H1 (cell line): Measurements from ENCODE around the gene IAH1. TPM values are rescaled to one million over a fixed set of nuclear protein-coding genes. Genes with fewer than 3 reads are reported as not detected.

Experiments
- CTCF ChIA-PET: fragments of 300-600 bp; sonication (Branson Sonifier 250); formaldehyde crosslinking; loops from one replicate; lab custom pipeline; 2021; ENCODE audit not compliant: partially characterized antibody; lab: Charles Lee
- POLR2A ChIA-PET: fragments of 300-600 bp; sonication (Branson Sonifier 250); formaldehyde crosslinking; loops from one replicate; lab custom pipeline; 2021; ENCODE audit warnings: inconsistent platforms; ENCODE audit not compliant: partially characterized antibody; lab: Charles Lee
- DNase-seq, 2 experiments: peaks; one replicate each; pipeline versions ENCODE4 v3.0.0 to v3.0.0-alpha.2; 2010 to 2022; ENCODE audit warnings: low spot score in 2 of 2, low read depth in 1 of 2, mixed read lengths in 1 of 2
- FAIRE-seq: peaks from 2 replicates; lab custom pipeline; 2011; peaks lifted over from hg19 to GRCh38; lab: Jason Lieb, UNC
- H2AFZ ChIP-seq: 2 replicates; pipeline ENCODE4 v1.8.1; 2012; ENCODE audit warnings: low read length, inconsistent platforms
- H2AK5ac ChIP-seq: 2 replicates; pipeline ENCODE4 v1.6.1; 2013; ENCODE audit warnings: low read depth, low read length
- H2BK120ac ChIP-seq: replicated peaks from 2 replicates; pipeline ENCODE3; 2013; ENCODE audit warnings: low read depth, low read length, inconsistent platforms
- H2BK12ac ChIP-seq: 2 replicates; pipeline ENCODE4 v1.6.1; 2013; ENCODE audit warnings: low read depth, low read length
- H2BK15ac ChIP-seq: 2 replicates; pipeline ENCODE4 v1.6.1; 2013; ENCODE audit warnings: low read length
- H2BK20ac ChIP-seq: 2 replicates; pipeline ENCODE4 v1.6.1; 2013; ENCODE audit warnings: low read length
- H2BK5ac ChIP-seq: 2 replicates; pipeline ENCODE4 v1.6.1; 2013; ENCODE audit warnings: low read depth, low read length
- H3K14ac ChIP-seq: 2 replicates; pipeline ENCODE4 v1.6.1; 2013; ENCODE audit warnings: inconsistent platforms; ENCODE audit not compliant: insufficient read length
- H3K18ac ChIP-seq: 2 replicates; pipeline ENCODE4 v1.6.1; 2013; ENCODE audit warnings: low read length; ENCODE audit errors: extremely low read depth
- H3K23ac ChIP-seq: 2 replicates; pipeline ENCODE4 v1.6.1; 2013; ENCODE audit warnings: inconsistent platforms; ENCODE audit not compliant: insufficient read length
- H3K23me2 ChIP-seq: 2 replicates; pipeline ENCODE4 v1.6.1; 2013; ENCODE audit warnings: low read depth, low read length
- H3K27ac ChIP-seq: 2 replicates; pipeline ENCODE4 v1.6.1; 2011; ENCODE audit warnings: low read depth, low read length, inconsistent platforms
- H3K27me3 ChIP-seq, 4 experiments: replicated peaks in 1 of 4; 1 replicate in 1 of 4; 2 replicates in 3 of 4; pipeline versions ENCODE4 v1.6.1 to v1.8.1; 2011 to 2013; ENCODE audit warnings: low read length in 3 of 4, mild to moderate bottlenecking in 3 of 4, inconsistent platforms in 2 of 4, mixed read lengths in 2 of 4, moderate library complexity in 1 of 4; ENCODE audit not compliant: control insufficient read depth in 3 of 4, insufficient read depth in 3 of 4; ENCODE audit errors: extremely low read depth in 1 of 4
- H3K36me3 ChIP-seq, 4 experiments: 2 replicates each; pipeline versions ENCODE4 v1.6.1 to v1.8.1; 2011 to 2013; ENCODE audit warnings: mild to moderate bottlenecking in 4 of 4, low read length in 3 of 4, moderate library complexity in 2 of 4, control low read depth in 1 of 4, inconsistent platforms in 1 of 4; ENCODE audit not compliant: insufficient read depth in 4 of 4, control insufficient read depth in 2 of 4
- H3K4ac ChIP-seq: replicated peaks from 2 replicates; pipeline ENCODE3; 2013; ENCODE audit warnings: low read length, low read depth, mixed read lengths, inconsistent platforms; ENCODE audit not compliant: insufficient read length
- H3K4me1 ChIP-seq, 4 experiments: replicated peaks in 1 of 4; 1 replicate in 1 of 4; 2 replicates in 3 of 4; pipeline versions ENCODE4 v1.6.1 to v1.8.1; 2011 to 2013; ENCODE audit warnings: low read length in 3 of 4, inconsistent platforms in 2 of 4, mixed read lengths in 1 of 4; ENCODE audit not compliant: insufficient read depth in 4 of 4, control insufficient read depth in 3 of 4
- H3K4me2 ChIP-seq, 2 experiments: 2 replicates each; pipeline versions ENCODE4 v1.6.1 to v1.8.1; 2011 to 2013; ENCODE audit warnings: low read depth in 2 of 2, low read length in 2 of 2, control low read depth in 1 of 2, inconsistent platforms in 1 of 2, mild to moderate bottlenecking in 1 of 2; ENCODE audit not compliant: insufficient read depth in 1 of 2
- H3K4me3 ChIP-seq, 4 experiments: fragments of 200-600, 300-600 bp in 1 of 4; sonication (generic), shearing (Covaris generic), sonication (Bioruptor Twin) in 1 of 4; 2 replicates each; pipeline versions ENCODE4 v1.5.1 to v1.8.1; 2011 to 2016; ENCODE audit warnings: low read length in 4 of 4, low read depth in 3 of 4, control low read depth in 2 of 4, inconsistent platforms in 2 of 4, mild to moderate bottlenecking in 2 of 4, mixed read lengths in 1 of 4, moderate library complexity in 1 of 4; ENCODE audit not compliant: insufficient read depth in 2 of 4; ENCODE audit errors: extremely low read depth in 1 of 4
- H3K56ac ChIP-seq: replicated peaks from 2 replicates; pipeline ENCODE3; 2013; ENCODE audit warnings: low read depth, mild to moderate bottlenecking, mixed read lengths, low read length, inconsistent platforms; ENCODE audit not compliant: insufficient read length
- H3K79me1 ChIP-seq: 2 replicates; pipeline ENCODE4 v1.6.1; 2013; ENCODE audit warnings: low read depth, low read length, control low read depth
- H3K79me2 ChIP-seq, 2 experiments: 2 replicates each; pipeline versions ENCODE4 v1.6.1 to v1.8.1; 2012 to 2013; ENCODE audit warnings: low read length in 2 of 2, mild to moderate bottlenecking in 2 of 2, inconsistent platforms in 1 of 2; ENCODE audit not compliant: insufficient read depth in 2 of 2, control insufficient read depth in 1 of 2
- H3K9ac ChIP-seq, 4 experiments: replicated peaks in 1 of 4; 1 replicate in 1 of 4; 2 replicates in 3 of 4; pipeline versions ENCODE4 v1.6.1 to v1.8.1; 2011 to 2013; ENCODE audit warnings: low read depth in 3 of 4, low read length in 3 of 4, control low read depth in 2 of 4, mild to moderate bottlenecking in 2 of 4, moderate library complexity in 2 of 4, inconsistent platforms in 1 of 4; ENCODE audit errors: extremely low read depth in 1 of 4
- H3K9me3 ChIP-seq, 2 experiments: 2 replicates each; pipeline versions ENCODE4 v1.6.1 to v1.8.1; 2012 to 2013; ENCODE audit warnings: mild to moderate bottlenecking in 2 of 2, moderate library complexity in 2 of 2, control low read depth in 1 of 2, inconsistent platforms in 1 of 2, low read depth in 1 of 2, low read length in 1 of 2, mixed read lengths in 1 of 2; ENCODE audit not compliant: insufficient read depth in 2 of 2
- H4K20me1 ChIP-seq, 2 experiments: replicated peaks in 1 of 2; 2 replicates each; pipeline versions ENCODE3 to v1.8.1; 2011 to 2013; ENCODE audit warnings: inconsistent platforms in 2 of 2, low read length in 2 of 2, mild to moderate bottlenecking in 1 of 2; ENCODE audit not compliant: insufficient read depth in 2 of 2, control insufficient read depth in 1 of 2
- H4K5ac ChIP-seq: 2 replicates; pipeline ENCODE4 v1.6.1; 2013; ENCODE audit warnings: low read length, low read depth, mixed read lengths, inconsistent platforms; ENCODE audit not compliant: insufficient read length
- H4K8ac ChIP-seq: 2 replicates; pipeline ENCODE4 v1.8.0; 2013; ENCODE audit warnings: mild to moderate bottlenecking, moderate library complexity, low read length, inconsistent platforms; ENCODE audit not compliant: insufficient read depth; ENCODE audit errors: extremely low read depth
- H4K91ac ChIP-seq: replicated peaks from 2 replicates; pipeline ENCODE3; 2013; ENCODE audit warnings: low read length, mixed read lengths, inconsistent platforms; ENCODE audit not compliant: insufficient read length
- ASH2L ChIP-seq: fragments of 200-600, 300-600 bp; sonication (generic); IDR thresholded peaks from one replicate; pipeline ENCODE4 v1.7.1; 2017; ENCODE audit warnings: low read length
- POU5F1 ChIP-seq: IDR thresholded peaks from 2 replicates; pipeline ENCODE4 v1.6.1; 2011; ENCODE audit warnings: low read depth, mild to moderate bottlenecking, low read length, moderate library complexity
- SAP30 ChIP-seq: fragments of 300-600 bp; sonication (generic); IDR thresholded peaks from 2 replicates; pipeline ENCODE4 v1.7.1; 2012; ENCODE audit warnings: low read length, moderate library complexity, mild to moderate bottlenecking, inconsistent platforms; ENCODE audit not compliant: insufficient read depth, insufficient replicate concordance
- SIN3A ChIP-seq, 2 experiments: IDR thresholded peaks in 1 of 2; conservative IDR thresholded peaks in 1 of 2; 2 replicates each; pipeline ENCODE4 v1.6.1; 2011 to 2012; ENCODE audit warnings: low read length in 2 of 2, improper control_type of control experiment in 1 of 2, low read depth in 1 of 2, mild to moderate bottlenecking in 1 of 2
- SP1 ChIP-seq: IDR thresholded peaks from 2 replicates; pipeline ENCODE4 v1.6.1; 2011; ENCODE audit warnings: low read depth, low read length
- SP2 ChIP-seq: IDR thresholded peaks from 2 replicates; pipeline ENCODE4 v1.6.1; 2012; ENCODE audit warnings: mild to moderate bottlenecking, low read length, inconsistent platforms
- TEAD4 ChIP-seq: IDR thresholded peaks from 2 replicates; pipeline ENCODE4 v1.6.1; 2012; ENCODE audit warnings: low read depth, low read length, inconsistent platforms, mixed read lengths
- WGBS, 2 experiments: shearing (Covaris generic) in 1 of 2; methylation state at CpG; one replicate each; pipeline versions ENCODE4 v1.1.6 to v1.1.7; 2013 to 2015; ENCODE audit warnings: low lambda C conversion rate in 2 of 2, mixed read lengths in 2 of 2, inconsistent platforms in 1 of 2, low coverage in 1 of 2, missing lambda C conversion rate in 1 of 2; ENCODE audit not compliant: insufficient replicate concordance in 2 of 2, insufficient coverage in 1 of 2, insufficient read length in 1 of 2; ENCODE audit errors: extremely low coverage in 1 of 2, missing lambda C conversion rate in 1 of 2; 5-methylcytosine and 5-hydroxymethylcytosine counted together
- polyA plus RNA-seq, 7 experiments: library from polyadenylated mRNA; depleted of rRNA in 3 of 7; stranded (reverse) in 5 of 7; unstranded in 2 of 7; fragments of >200 nt in 5 of 7; fragments of 200-250 nt in 2 of 7; gene quantifications; 1 replicate in 5 of 7; 2 replicates in 1 of 7; 4 replicates in 1 of 7; pipeline versions ENCODE4 v1.2.1 to v1.2.3, GENCODE V29; 2011 to 2013; ENCODE audit warnings: missing spikeins in 2 of 7, mixed read lengths in 2 of 7
- total RNA-seq: library from RNA; stranded (reverse); fragmentation: NEBNext Ultra II Directional; extraction: Animal tissue kit (Norgen Biotek cat#: 25700); gene quantifications from 2 replicates; pipeline ENCODE4 v1.2.1, GENCODE V29; 2021
- TF ChIP-seq, protein P1 (sequence below), 3 experiments: IDR thresholded peaks; 1 replicate in 2 of 3; 2 replicates in 1 of 3; pipeline versions ENCODE4 v1.5.1 to v1.6.1; 2011; ENCODE audit warnings: low read length in 3 of 3, mild to moderate bottlenecking in 3 of 3, inconsistent platforms in 2 of 3, low read depth in 1 of 3, moderate library complexity in 1 of 3; ENCODE audit not compliant: insufficient read depth in 1 of 3; ENCODE audit errors: control extremely low read depth in 1 of 3

Gene IAH1
- total and polyA plus RNA-seq, 2 of the 8 experiments (the other 6 are each of a cell fraction or from before 2014, with no cell fraction given): 15.1 to 21.5 TPM

DNA sequence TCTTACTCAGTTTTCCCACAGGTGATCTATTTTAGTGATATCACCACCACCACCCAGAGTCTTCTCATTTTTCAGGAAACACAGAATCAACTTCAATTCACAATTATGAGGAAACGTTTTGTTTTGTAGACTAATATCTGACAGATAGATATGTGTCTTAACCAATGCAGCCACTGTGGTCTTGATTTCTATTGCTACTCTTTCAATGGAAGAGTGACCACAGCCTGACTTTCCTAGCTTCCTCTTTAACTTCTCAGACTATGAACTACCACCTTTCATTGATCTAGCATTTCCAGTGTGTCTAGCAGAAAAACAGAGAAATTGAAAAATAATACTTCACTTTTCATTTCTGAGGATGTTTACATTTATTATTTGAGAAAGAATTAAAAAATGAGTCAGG lies 60.8 kb downstream of the IAH1 start:
- CTCF ChIA-PET: interaction anchor here (0.7 to 1.2 kb wide), 3 partner anchors 17 to 60 kb away, joined by 3 read pairs; no protein-coding TSS in a partner anchor
- H2BK20ac ChIP-seq: no peak overlapping the region
- WGBS, 2 experiments: 72% methylated on average over 1 of the region's 1 CpG; no CpG with 5 or more reads in 1 of the 2 experiments

More for the DNA sequence above, 60.8 kb downstream of the IAH1 start:
- Histone ChIP-seq H2AK5ac (no peak overlapping the region), H3K27ac (no peak overlapping the region), H3K79me1 (no peaks in the 10 kb centered on the region; the same call in 1 of the 2 replicates), H3K9ac (no peak overlapping the region), H2AFZ (no peak overlapping the region), H4K91ac (no peak overlapping the region), H3K4me2 (no peak overlapping the region), H2BK15ac (no peak overlapping the region), H4K20me1 (peaks cover 0 to 1% of the 10 kb centered on the region in 2 experiments), H4K8ac (no peak overlapping the region), H3K14ac (no peak overlapping the region), H3K9me3 (no peaks in the 10 kb centered on the region), H3K23ac (no peak overlapping the region), H3K4ac (no peak overlapping the region), H4K5ac (no peak overlapping the region), H3K18ac (no peak overlapping the region), H2BK5ac (no peak overlapping the region), H2BK12ac (no peak overlapping the region), H3K36me3 (peaks cover 0 to 4% (median 0%) of the 10 kb centered on the region in 4 experiments; a peak in 1 of 8 replicates), H3K27me3 (no peaks in the 10 kb centered on the region), H3K56ac (no peak overlapping the region), H2BK120ac (no peak overlapping the region), H3K4me3 (no peak overlapping the region), H3K79me2 (0 out of 4 replicates have a peak, but pooled peaks cover 0 to 2% of the 10 kb centered on the region in 2 experiments), H3K4me1 (no peaks in the 10 kb centered on the region), H3K23me2 (no peaks in the 10 kb centered on the region)
- DNase-seq (no peak), FAIRE-seq (no peak)
- POLR2A ChIA-PET: no interaction called here
- no peak for TF ChIP-seq SP2
- no peak for TF ChIP-seq SP1
- TF ChIP-seq ASH2L: no peak
- TF ChIP-seq POU5F1: no peak
- no peak for TF ChIP-seq SIN3A (conservative IDR thresholded peaks at IDR 0.05 in 1 of 2, IDR thresholded peaks at IDR 0.05 in 1 of 2; ENCODE audit: low read depth in 1 of 2, low read length in 2 of 2)
- no peak for TF ChIP-seq TEAD4
- TF ChIP-seq, protein P1, sequence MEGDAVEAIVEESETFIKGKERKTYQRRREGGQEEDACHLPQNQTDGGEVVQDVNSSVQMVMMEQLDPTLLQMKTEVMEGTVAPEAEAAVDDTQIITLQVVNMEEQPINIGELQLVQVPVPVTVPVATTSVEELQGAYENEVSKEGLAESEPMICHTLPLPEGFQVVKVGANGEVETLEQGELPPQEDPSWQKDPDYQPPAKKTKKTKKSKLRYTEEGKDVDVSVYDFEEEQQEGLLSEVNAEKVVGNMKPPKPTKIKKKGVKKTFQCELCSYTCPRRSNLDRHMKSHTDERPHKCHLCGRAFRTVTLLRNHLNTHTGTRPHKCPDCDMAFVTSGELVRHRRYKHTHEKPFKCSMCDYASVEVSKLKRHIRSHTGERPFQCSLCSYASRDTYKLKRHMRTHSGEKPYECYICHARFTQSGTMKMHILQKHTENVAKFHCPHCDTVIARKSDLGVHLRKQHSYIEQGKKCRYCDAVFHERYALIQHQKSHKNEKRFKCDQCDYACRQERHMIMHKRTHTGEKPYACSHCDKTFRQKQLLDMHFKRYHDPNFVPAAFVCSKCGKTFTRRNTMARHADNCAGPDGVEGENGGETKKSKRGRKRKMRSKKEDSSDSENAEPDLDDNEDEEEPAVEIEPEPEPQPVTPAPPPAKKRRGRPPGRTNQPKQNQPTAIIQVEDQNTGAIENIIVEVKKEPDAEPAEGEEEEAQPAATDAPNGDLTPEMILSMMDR (IDR thresholded peaks at IDR 0.05; ENCODE audit: control extremely low read depth in 1 of 3, insufficient read depth in 1 of 3, low read depth in 1 of 3, low read length in 3 of 3): no peak
- no peak for TF ChIP-seq SAP30
